GM12801 (cell line): ENCODE data around the gene RNASE8.

ENCODE experiments used
- TF ChIP-seq, protein P1 (sequence below): IDR thresholded peaks from one replicate; pipeline ENCODE4 v1.5.1; 2011; ENCODE audit warnings: control low read depth; ENCODE audit not compliant: insufficient read length; ENCODE audit errors: extremely low read depth

RNASE8 gene

DNA sequence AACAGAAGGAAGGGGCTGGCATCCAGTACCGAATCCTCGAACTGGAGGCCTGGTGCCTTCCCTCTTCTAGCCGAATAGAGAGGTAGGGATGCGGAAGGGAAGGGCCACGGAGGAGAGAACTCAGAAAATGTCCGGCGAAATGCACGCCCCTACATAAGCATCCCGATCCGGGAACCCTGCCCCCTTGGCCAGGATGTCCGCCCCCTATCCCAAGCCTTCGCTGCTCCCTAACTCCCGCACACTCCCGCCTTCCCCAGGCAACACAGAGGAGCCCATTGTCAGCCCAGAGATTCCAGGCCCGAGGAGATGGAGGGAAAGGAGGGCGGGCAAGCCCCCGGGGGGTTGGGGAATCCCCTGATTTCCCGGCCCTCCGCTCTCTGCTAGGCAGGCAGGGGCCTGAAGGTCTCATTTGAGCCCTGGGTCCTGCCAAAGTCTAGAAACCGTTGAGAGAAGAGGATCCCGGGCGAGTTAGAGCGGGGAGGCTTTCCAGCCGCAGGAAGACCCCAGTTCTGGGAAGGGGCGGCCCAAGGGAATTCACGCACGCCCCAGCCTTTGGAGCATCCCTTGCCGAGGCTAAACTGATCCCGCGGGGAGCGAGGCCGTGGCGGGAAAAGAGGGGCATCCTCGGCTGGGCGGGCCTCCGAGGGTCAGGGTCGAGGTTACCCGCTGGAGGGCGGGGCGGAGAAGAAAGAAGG, 11.9 kb downstream of the RNASE8 start:
- TF ChIP-seq, protein P1, sequence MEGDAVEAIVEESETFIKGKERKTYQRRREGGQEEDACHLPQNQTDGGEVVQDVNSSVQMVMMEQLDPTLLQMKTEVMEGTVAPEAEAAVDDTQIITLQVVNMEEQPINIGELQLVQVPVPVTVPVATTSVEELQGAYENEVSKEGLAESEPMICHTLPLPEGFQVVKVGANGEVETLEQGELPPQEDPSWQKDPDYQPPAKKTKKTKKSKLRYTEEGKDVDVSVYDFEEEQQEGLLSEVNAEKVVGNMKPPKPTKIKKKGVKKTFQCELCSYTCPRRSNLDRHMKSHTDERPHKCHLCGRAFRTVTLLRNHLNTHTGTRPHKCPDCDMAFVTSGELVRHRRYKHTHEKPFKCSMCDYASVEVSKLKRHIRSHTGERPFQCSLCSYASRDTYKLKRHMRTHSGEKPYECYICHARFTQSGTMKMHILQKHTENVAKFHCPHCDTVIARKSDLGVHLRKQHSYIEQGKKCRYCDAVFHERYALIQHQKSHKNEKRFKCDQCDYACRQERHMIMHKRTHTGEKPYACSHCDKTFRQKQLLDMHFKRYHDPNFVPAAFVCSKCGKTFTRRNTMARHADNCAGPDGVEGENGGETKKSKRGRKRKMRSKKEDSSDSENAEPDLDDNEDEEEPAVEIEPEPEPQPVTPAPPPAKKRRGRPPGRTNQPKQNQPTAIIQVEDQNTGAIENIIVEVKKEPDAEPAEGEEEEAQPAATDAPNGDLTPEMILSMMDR = no peak

DNA sequence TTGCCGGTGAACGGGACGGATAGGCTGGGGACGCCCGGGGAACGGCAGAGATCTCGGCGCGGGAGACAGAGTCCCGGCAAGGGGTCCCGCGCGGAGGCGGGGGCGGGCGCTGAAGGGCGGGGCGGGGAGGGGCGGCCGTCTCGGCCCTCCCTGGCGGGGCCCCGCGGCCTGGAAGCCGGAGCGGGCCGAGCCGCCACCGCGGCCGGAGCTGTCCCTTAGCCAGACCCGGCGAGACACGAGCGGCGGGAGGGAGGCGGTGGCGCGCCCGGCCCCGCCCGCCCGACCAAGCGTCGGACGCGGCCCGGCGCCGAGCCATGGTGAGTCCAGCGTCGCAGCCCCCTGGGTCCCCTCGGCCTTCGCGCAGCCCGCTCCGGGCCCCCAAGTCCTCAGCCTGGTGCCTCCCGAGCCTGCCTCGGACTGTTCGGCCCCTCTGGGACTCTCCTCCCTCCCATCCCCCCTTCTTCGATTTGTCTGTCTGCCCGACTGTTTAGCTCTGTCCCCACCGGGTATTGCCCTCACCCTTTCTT, 12.5 kb downstream of the RNASE8 start, which contains the start of gene ARHGEF40:
ARHGEF40 (plus strand) TSS at position 222 of the 527 bp plus-strand sequence; CDS start at position 315, 93 bp downstream.
- TF ChIP-seq, protein P1 = no peak

DNA sequence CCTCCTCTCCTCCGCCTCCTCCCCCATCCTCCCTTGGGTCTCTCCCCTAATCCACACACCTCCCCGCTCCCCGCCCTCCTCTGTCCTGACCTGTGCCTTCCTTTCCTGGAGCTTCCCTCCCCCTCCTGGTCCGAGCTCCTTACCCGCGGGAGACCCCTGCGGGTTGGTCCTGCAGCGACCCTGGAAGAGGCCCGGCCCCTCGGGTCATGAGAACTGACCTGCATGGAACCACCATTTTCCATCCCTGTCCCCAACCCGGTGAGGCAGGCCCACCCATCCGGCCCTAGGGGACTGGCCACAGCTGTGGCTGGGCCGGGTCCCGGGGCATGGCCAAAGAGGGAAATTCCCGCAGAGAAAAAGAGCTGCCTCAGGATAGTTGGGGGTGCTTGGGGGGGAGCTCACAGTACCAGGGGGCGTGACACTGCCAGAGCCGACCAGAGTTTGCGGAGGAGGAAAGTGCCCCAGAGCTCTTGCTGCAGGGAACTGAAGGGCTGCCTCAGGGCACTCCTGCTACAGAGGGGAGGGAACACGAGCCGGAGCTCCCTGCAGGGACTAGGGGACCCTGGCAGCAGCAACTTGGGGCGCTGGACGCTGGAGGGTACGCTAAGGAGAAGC, 13.1 kb downstream of the RNASE8 start:
- TF ChIP-seq, protein P1 = no peak

- TF ChIP-seq, protein P1 = no peak
Observed at GRCh38 chr14:21071225-21072030, 13.8 kb downstream of the RNASE8 start.

DNA sequence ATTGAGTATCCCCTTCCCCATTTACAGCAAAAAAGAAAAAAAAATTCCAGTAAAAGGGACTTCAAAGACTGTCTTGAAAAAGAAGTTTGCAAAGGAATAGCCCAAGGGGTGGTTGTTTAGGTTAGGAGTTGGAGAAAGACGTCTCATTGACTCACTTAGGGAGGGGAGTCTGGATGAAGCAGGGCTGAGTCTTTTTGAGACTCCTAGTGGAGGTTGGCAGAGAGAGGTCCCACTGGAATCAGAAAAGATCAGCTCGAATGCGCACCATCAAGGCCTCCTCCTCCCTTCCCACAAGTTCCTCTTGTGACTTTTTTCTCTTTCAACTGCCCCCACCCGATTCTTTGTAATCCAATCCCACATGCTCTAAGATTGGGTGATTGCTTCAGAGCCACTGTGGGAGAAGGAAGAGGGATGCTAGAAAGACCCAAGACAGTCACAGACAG, 14.4 kb downstream of the RNASE8 start:
- TF ChIP-seq, protein P1 = no peak

DNA sequence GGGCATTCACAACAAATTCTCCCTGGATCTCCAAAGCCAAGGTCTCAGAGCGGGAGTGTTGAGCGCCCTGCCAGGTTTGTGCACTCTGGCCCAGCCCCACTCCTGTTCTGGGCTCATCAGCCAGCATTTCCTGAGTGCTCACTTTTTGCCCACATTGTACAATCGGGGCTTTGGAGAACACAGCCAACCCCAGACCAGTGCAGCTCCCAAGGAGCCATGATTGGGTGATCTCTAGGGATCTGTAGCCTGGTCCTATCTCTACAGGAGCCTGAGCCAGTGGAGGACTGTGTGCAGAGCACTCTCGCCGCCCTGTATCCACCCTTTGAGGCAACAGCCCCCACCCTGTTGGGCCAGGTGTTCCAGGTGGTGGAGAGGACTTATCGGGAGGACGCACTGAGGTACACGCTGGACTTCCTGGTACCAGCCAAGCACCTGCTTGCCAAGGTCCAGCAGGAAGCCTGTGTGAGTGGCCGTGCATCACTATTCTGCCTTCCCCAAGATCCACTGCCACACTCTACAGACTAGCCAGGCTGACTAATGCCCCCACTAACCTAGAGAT, 15.2 kb downstream of the RNASE8 start:
- TF ChIP-seq, protein P1 = no peak

DNA sequence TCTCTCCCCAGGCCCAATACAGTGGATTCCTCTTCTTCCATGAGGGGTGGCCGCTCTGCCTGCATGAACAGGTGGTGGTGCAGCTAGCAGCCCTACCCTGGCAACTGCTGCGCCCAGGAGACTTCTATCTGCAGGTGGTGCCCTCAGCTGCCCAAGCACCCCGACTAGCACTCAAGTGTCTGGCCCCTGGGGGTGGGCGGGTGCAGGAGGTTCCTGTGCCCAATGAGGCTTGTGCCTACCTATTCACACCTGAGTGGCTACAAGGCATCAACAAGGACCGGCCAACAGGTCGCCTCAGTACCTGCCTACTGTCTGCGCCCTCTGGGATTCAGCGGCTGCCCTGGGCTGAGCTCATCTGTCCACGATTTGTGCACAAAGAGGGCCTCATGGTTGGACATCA, 16.3 kb downstream of the RNASE8 start:
- TF ChIP-seq, protein P1 = no peak
